ENCODE data around the gene ATP8B4.

Gene ATP8B4

GRCh38 chr15:49817100-49817499 is 301.9 kb downstream of the ATP8B4 start:
- ATAC-seq, result no peak
- TF ChIP-seq ZNF565 (CRISPR knock-in tag; conservative IDR thresholded peaks at IDR 0.05; ENCODE audit: low read depth), result no peak
- TF ChIP-seq ESRRG (CRISPR knock-in tag; IDR thresholded peaks at IDR 0.05), result no peak
- TF ChIP-seq SNAI2 (CRISPR knock-in tag; IDR thresholded peaks at IDR 0.05), result no peak
- no peak for TF ChIP-seq BACH2 (CRISPR knock-in tag; IDR thresholded peaks at IDR 0.05; ENCODE audit: borderline replicate concordance)
- TF ChIP-seq PPARA (CRISPR knock-in tag; IDR thresholded peaks at IDR 0.05; ENCODE audit: borderline replicate concordance), result no peak
- no peak for TF ChIP-seq CSDC2 (CRISPR knock-in tag; IDR thresholded peaks at IDR 0.05)
- no peak for TF ChIP-seq RARB (CRISPR knock-in tag; IDR thresholded peaks at IDR 0.05)
- no peak for TF ChIP-seq ZNF70 (CRISPR knock-in tag; IDR thresholded peaks at IDR 0.05)
- TF ChIP-seq TSHZ2 (CRISPR knock-in tag; IDR thresholded peaks at IDR 0.05), result no peak

GRCh38 chr15:49815950-49816349 is 303.1 kb downstream of the ATP8B4 start:
- no peak for TF ChIP-seq OSR1 (CRISPR knock-in tag; IDR thresholded peaks at IDR 0.05)
- ATAC-seq, result no peak

GRCh38 chr15:49815526-49815925 is 303.5 kb downstream of the ATP8B4 start:
- no peak for TF ChIP-seq ESRRG (CRISPR knock-in tag; IDR thresholded peaks at IDR 0.05)
- no peak for TF ChIP-seq ZNF8 (CRISPR knock-in tag; IDR thresholded peaks at IDR 0.05)
- TF ChIP-seq ZC3H10 (CRISPR knock-in tag; IDR thresholded peaks at IDR 0.05), result no peak
- TF ChIP-seq BACH2 (CRISPR knock-in tag; IDR thresholded peaks at IDR 0.05; ENCODE audit: borderline replicate concordance), result no peak
- TF ChIP-seq PATZ1 (CRISPR knock-in tag; IDR thresholded peaks at IDR 0.05; ENCODE audit: borderline replicate concordance), result no peak
- no peak for TF ChIP-seq CSRNP3 (CRISPR knock-in tag; IDR thresholded peaks at IDR 0.05)
- TF ChIP-seq OSR1 (CRISPR knock-in tag; IDR thresholded peaks at IDR 0.05), result no peak
- TF ChIP-seq ISL1 (CRISPR knock-in tag; IDR thresholded peaks at IDR 0.05), result no peak
- no peak for TF ChIP-seq TCF4 (CRISPR knock-in tag; IDR thresholded peaks at IDR 0.05; ENCODE audit: borderline replicate concordance)
- no peak for TF ChIP-seq ZNF70 (CRISPR knock-in tag; IDR thresholded peaks at IDR 0.05)
- no peak for TF ChIP-seq POU6F1 (CRISPR knock-in tag; IDR thresholded peaks at IDR 0.05; ENCODE audit: borderline replicate concordance, low read depth)
- no peak for TF ChIP-seq ZNF565 (CRISPR knock-in tag; conservative IDR thresholded peaks at IDR 0.05; ENCODE audit: low read depth)
- TF ChIP-seq ARNTL (CRISPR knock-in tag; IDR thresholded peaks at IDR 0.05; ENCODE audit: borderline replicate concordance, low read depth), result no peak
- TF ChIP-seq PPARA (CRISPR knock-in tag; IDR thresholded peaks at IDR 0.05; ENCODE audit: borderline replicate concordance), result no peak
- no peak for TF ChIP-seq ZFP3 (CRISPR knock-in tag; IDR thresholded peaks at IDR 0.05)
- TF ChIP-seq GLIS3 (CRISPR knock-in tag; IDR thresholded peaks at IDR 0.05), result no peak
- no peak for TF ChIP-seq CREB5 (CRISPR knock-in tag; IDR thresholded peaks at IDR 0.05; ENCODE audit: low read depth)
- no peak for TF ChIP-seq SNAI2 (CRISPR knock-in tag; IDR thresholded peaks at IDR 0.05)
- ATAC-seq, result no peak
